H1 (cell line): ENCODE results near the gene SLC2A1. TPM values are rescaled to one million over a fixed set of nuclear protein-coding genes. Genes with fewer than 3 reads are reported as not detected.

ENCODE experiments used
- CTCF ChIA-PET: fragments of 300-600 bp; sonication (Branson Sonifier 250); formaldehyde crosslinking; loops from one replicate; lab custom pipeline; 2021; ENCODE audit not compliant: partially characterized antibody; lab: Charles Lee
- POLR2A ChIA-PET: fragments of 300-600 bp; sonication (Branson Sonifier 250); formaldehyde crosslinking; loops from one replicate; lab custom pipeline; 2021; ENCODE audit warnings: inconsistent platforms; ENCODE audit not compliant: partially characterized antibody; lab: Charles Lee
- DNase-seq, 2 experiments: peaks; one replicate each; pipeline versions ENCODE4 v3.0.0 to v3.0.0-alpha.2; 2010 to 2022; ENCODE audit warnings: low spot score in 2 of 2, low read depth in 1 of 2, mixed read lengths in 1 of 2
- FAIRE-seq: peaks from 2 replicates; lab custom pipeline; 2011; peaks lifted over from hg19 to GRCh38; lab: Jason Lieb, UNC
- H2AFZ ChIP-seq: 2 replicates; pipeline ENCODE4 v1.8.1; 2012; ENCODE audit warnings: low read length, inconsistent platforms
- H2AK5ac ChIP-seq: 2 replicates; pipeline ENCODE4 v1.6.1; 2013; ENCODE audit warnings: low read depth, low read length
- H2BK120ac ChIP-seq: replicated peaks from 2 replicates; pipeline ENCODE3; 2013; ENCODE audit warnings: low read depth, low read length, inconsistent platforms
- H2BK12ac ChIP-seq: 2 replicates; pipeline ENCODE4 v1.6.1; 2013; ENCODE audit warnings: low read depth, low read length
- H2BK15ac ChIP-seq: 2 replicates; pipeline ENCODE4 v1.6.1; 2013; ENCODE audit warnings: low read length
- H2BK20ac ChIP-seq: 2 replicates; pipeline ENCODE4 v1.6.1; 2013; ENCODE audit warnings: low read length
- H2BK5ac ChIP-seq: 2 replicates; pipeline ENCODE4 v1.6.1; 2013; ENCODE audit warnings: low read depth, low read length
- H3K14ac ChIP-seq: 2 replicates; pipeline ENCODE4 v1.6.1; 2013; ENCODE audit warnings: inconsistent platforms; ENCODE audit not compliant: insufficient read length
- H3K18ac ChIP-seq: 2 replicates; pipeline ENCODE4 v1.6.1; 2013; ENCODE audit warnings: low read length; ENCODE audit errors: extremely low read depth
- H3K23ac ChIP-seq: 2 replicates; pipeline ENCODE4 v1.6.1; 2013; ENCODE audit warnings: inconsistent platforms; ENCODE audit not compliant: insufficient read length
- H3K23me2 ChIP-seq: 2 replicates; pipeline ENCODE4 v1.6.1; 2013; ENCODE audit warnings: low read depth, low read length
- H3K27ac ChIP-seq: 2 replicates; pipeline ENCODE4 v1.6.1; 2011; ENCODE audit warnings: low read depth, low read length, inconsistent platforms
- H3K27me3 ChIP-seq, 4 experiments: replicated peaks in 1 of 4; 1 replicate in 1 of 4; 2 replicates in 3 of 4; pipeline versions ENCODE4 v1.6.1 to v1.8.1; 2011 to 2013; ENCODE audit warnings: low read length in 3 of 4, mild to moderate bottlenecking in 3 of 4, inconsistent platforms in 2 of 4, mixed read lengths in 2 of 4, moderate library complexity in 1 of 4; ENCODE audit not compliant: control insufficient read depth in 3 of 4, insufficient read depth in 3 of 4; ENCODE audit errors: extremely low read depth in 1 of 4
- H3K36me3 ChIP-seq, 4 experiments: 2 replicates each; pipeline versions ENCODE4 v1.6.1 to v1.8.1; 2011 to 2013; ENCODE audit warnings: mild to moderate bottlenecking in 4 of 4, low read length in 3 of 4, moderate library complexity in 2 of 4, control low read depth in 1 of 4, inconsistent platforms in 1 of 4; ENCODE audit not compliant: insufficient read depth in 4 of 4, control insufficient read depth in 2 of 4
- H3K4ac ChIP-seq: replicated peaks from 2 replicates; pipeline ENCODE3; 2013; ENCODE audit warnings: low read length, low read depth, mixed read lengths, inconsistent platforms; ENCODE audit not compliant: insufficient read length
- H3K4me1 ChIP-seq, 4 experiments: replicated peaks in 1 of 4; 1 replicate in 1 of 4; 2 replicates in 3 of 4; pipeline versions ENCODE4 v1.6.1 to v1.8.1; 2011 to 2013; ENCODE audit warnings: low read length in 3 of 4, inconsistent platforms in 2 of 4, mixed read lengths in 1 of 4; ENCODE audit not compliant: insufficient read depth in 4 of 4, control insufficient read depth in 3 of 4
- H3K4me2 ChIP-seq, 2 experiments: 2 replicates each; pipeline versions ENCODE4 v1.6.1 to v1.8.1; 2011 to 2013; ENCODE audit warnings: low read depth in 2 of 2, low read length in 2 of 2, control low read depth in 1 of 2, inconsistent platforms in 1 of 2, mild to moderate bottlenecking in 1 of 2; ENCODE audit not compliant: insufficient read depth in 1 of 2
- H3K4me3 ChIP-seq, 4 experiments: fragments of 200-600, 300-600 bp in 1 of 4; sonication (generic), shearing (Covaris generic), sonication (Bioruptor Twin) in 1 of 4; 2 replicates each; pipeline versions ENCODE4 v1.5.1 to v1.8.1; 2011 to 2016; ENCODE audit warnings: low read length in 4 of 4, low read depth in 3 of 4, control low read depth in 2 of 4, inconsistent platforms in 2 of 4, mild to moderate bottlenecking in 2 of 4, mixed read lengths in 1 of 4, moderate library complexity in 1 of 4; ENCODE audit not compliant: insufficient read depth in 2 of 4; ENCODE audit errors: extremely low read depth in 1 of 4
- H3K56ac ChIP-seq: replicated peaks from 2 replicates; pipeline ENCODE3; 2013; ENCODE audit warnings: low read depth, mild to moderate bottlenecking, mixed read lengths, low read length, inconsistent platforms; ENCODE audit not compliant: insufficient read length
- H3K79me1 ChIP-seq: 2 replicates; pipeline ENCODE4 v1.6.1; 2013; ENCODE audit warnings: low read depth, low read length, control low read depth
- H3K79me2 ChIP-seq, 2 experiments: 2 replicates each; pipeline versions ENCODE4 v1.6.1 to v1.8.1; 2012 to 2013; ENCODE audit warnings: low read length in 2 of 2, mild to moderate bottlenecking in 2 of 2, inconsistent platforms in 1 of 2; ENCODE audit not compliant: insufficient read depth in 2 of 2, control insufficient read depth in 1 of 2
- H3K9ac ChIP-seq, 4 experiments: replicated peaks in 1 of 4; 1 replicate in 1 of 4; 2 replicates in 3 of 4; pipeline versions ENCODE4 v1.6.1 to v1.8.1; 2011 to 2013; ENCODE audit warnings: low read depth in 3 of 4, low read length in 3 of 4, control low read depth in 2 of 4, mild to moderate bottlenecking in 2 of 4, moderate library complexity in 2 of 4, inconsistent platforms in 1 of 4; ENCODE audit errors: extremely low read depth in 1 of 4
- H3K9me3 ChIP-seq, 2 experiments: 2 replicates each; pipeline versions ENCODE4 v1.6.1 to v1.8.1; 2012 to 2013; ENCODE audit warnings: mild to moderate bottlenecking in 2 of 2, moderate library complexity in 2 of 2, control low read depth in 1 of 2, inconsistent platforms in 1 of 2, low read depth in 1 of 2, low read length in 1 of 2, mixed read lengths in 1 of 2; ENCODE audit not compliant: insufficient read depth in 2 of 2
- H4K20me1 ChIP-seq, 2 experiments: replicated peaks in 1 of 2; 2 replicates each; pipeline versions ENCODE3 to v1.8.1; 2011 to 2013; ENCODE audit warnings: inconsistent platforms in 2 of 2, low read length in 2 of 2, mild to moderate bottlenecking in 1 of 2; ENCODE audit not compliant: insufficient read depth in 2 of 2, control insufficient read depth in 1 of 2
- H4K5ac ChIP-seq: 2 replicates; pipeline ENCODE4 v1.6.1; 2013; ENCODE audit warnings: low read length, low read depth, mixed read lengths, inconsistent platforms; ENCODE audit not compliant: insufficient read length
- H4K8ac ChIP-seq: 2 replicates; pipeline ENCODE4 v1.8.0; 2013; ENCODE audit warnings: mild to moderate bottlenecking, moderate library complexity, low read length, inconsistent platforms; ENCODE audit not compliant: insufficient read depth; ENCODE audit errors: extremely low read depth
- H4K91ac ChIP-seq: replicated peaks from 2 replicates; pipeline ENCODE3; 2013; ENCODE audit warnings: low read length, mixed read lengths, inconsistent platforms; ENCODE audit not compliant: insufficient read length
- GTF2F1 ChIP-seq: IDR thresholded peaks from 2 replicates; pipeline ENCODE4 v1.6.1; 2012; ENCODE audit warnings: low read depth, low read length, improper control_type of control experiment, borderline replicate concordance
- JUN ChIP-seq: IDR thresholded peaks from 2 replicates; pipeline ENCODE4 v1.6.1; 2011; ENCODE audit warnings: low read depth, mild to moderate bottlenecking, improper control_type of control experiment, low read length
- MAFK ChIP-seq: IDR thresholded peaks from 2 replicates; pipeline ENCODE4 v1.6.1; 2012; ENCODE audit warnings: low read depth, mild to moderate bottlenecking, improper control_type of control experiment, low read length
- NRF1 ChIP-seq: IDR thresholded peaks from 2 replicates; pipeline ENCODE4 v1.6.1; 2011; ENCODE audit warnings: mild to moderate bottlenecking, low read depth, low read length, improper control_type of control experiment
- SIN3A ChIP-seq, 2 experiments: IDR thresholded peaks in 1 of 2; conservative IDR thresholded peaks in 1 of 2; 2 replicates each; pipeline ENCODE4 v1.6.1; 2011 to 2012; ENCODE audit warnings: low read length in 2 of 2, improper control_type of control experiment in 1 of 2, low read depth in 1 of 2, mild to moderate bottlenecking in 1 of 2
- TAF7 ChIP-seq: optimal IDR thresholded peaks from 2 replicates; pipeline ENCODE3; 2011; ENCODE audit warnings: low read depth, mild to moderate bottlenecking, inconsistent platforms, low read length, moderate library complexity, borderline replicate concordance
- TBP ChIP-seq: IDR thresholded peaks from 2 replicates; pipeline ENCODE4 v1.6.1; 2011; ENCODE audit warnings: low read depth, low read length, improper control_type of control experiment
- TEAD4 ChIP-seq: IDR thresholded peaks from 2 replicates; pipeline ENCODE4 v1.6.1; 2012; ENCODE audit warnings: low read depth, low read length, inconsistent platforms, mixed read lengths
- WGBS, 2 experiments: shearing (Covaris generic) in 1 of 2; methylation state at CpG; one replicate each; pipeline versions ENCODE4 v1.1.6 to v1.1.7; 2013 to 2015; ENCODE audit warnings: low lambda C conversion rate in 2 of 2, mixed read lengths in 2 of 2, inconsistent platforms in 1 of 2, low coverage in 1 of 2, missing lambda C conversion rate in 1 of 2; ENCODE audit not compliant: insufficient replicate concordance in 2 of 2, insufficient coverage in 1 of 2, insufficient read length in 1 of 2; ENCODE audit errors: extremely low coverage in 1 of 2, missing lambda C conversion rate in 1 of 2; 5-methylcytosine and 5-hydroxymethylcytosine counted together
- polyA plus RNA-seq, 7 experiments: library from polyadenylated mRNA; depleted of rRNA in 3 of 7; stranded (reverse) in 5 of 7; unstranded in 2 of 7; fragments of >200 nt in 5 of 7; fragments of 200-250 nt in 2 of 7; gene quantifications; 1 replicate in 5 of 7; 2 replicates in 1 of 7; 4 replicates in 1 of 7; pipeline versions ENCODE4 v1.2.1 to v1.2.3, GENCODE V29; 2011 to 2013; ENCODE audit warnings: missing spikeins in 2 of 7, mixed read lengths in 2 of 7
- total RNA-seq: library from RNA; stranded (reverse); fragmentation: NEBNext Ultra II Directional; extraction: Animal tissue kit (Norgen Biotek cat#: 25700); gene quantifications from 2 replicates; pipeline ENCODE4 v1.2.1, GENCODE V29; 2021
- TF ChIP-seq, protein P1 (sequence below): IDR thresholded peaks from 2 replicates; pipeline ENCODE4 v1.6.1; 2012; ENCODE audit warnings: low read length, inconsistent platforms

SLC2A1 gene
- total and polyA plus RNA-seq, 2 of the 8 experiments (the other 6 are each of a cell fraction or from before 2014, with no cell fraction given) = 230 to 308 TPM

DNA sequence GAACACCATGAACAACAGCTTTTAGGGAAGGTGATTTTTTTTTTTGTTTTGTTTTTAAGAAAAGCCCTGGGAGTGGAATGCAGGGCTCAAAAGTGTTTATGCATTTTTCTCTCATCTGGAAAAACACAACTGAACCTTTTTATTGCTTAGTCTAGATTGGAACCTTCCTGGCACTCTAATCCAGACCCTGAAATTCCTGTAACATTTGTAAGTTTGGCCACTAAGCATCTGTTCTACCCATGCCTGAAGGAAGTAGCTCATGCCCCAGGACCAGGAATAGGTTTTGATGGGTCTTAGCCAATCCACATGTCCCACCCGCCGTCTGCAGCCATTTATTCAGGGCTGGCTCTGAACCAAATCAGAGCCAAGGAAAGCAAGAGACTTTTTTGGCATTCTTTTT, 39.7 kb upstream of the SLC2A1 start:
- H3K9ac ChIP-seq = no peak overlapping the region
- no peak overlapping the region for H3K4me2 ChIP-seq
- no peak overlapping the region for H3K14ac ChIP-seq
- no peak overlapping the region for H4K91ac ChIP-seq
- H3K18ac ChIP-seq = no peak overlapping the region
- H2BK12ac ChIP-seq = no peak overlapping the region
- no peak for FAIRE-seq
- H2BK15ac ChIP-seq = no peak overlapping the region
- no peak overlapping the region for H2AFZ ChIP-seq
- no peaks in the 10 kb centered on the region for H3K79me2 ChIP-seq
- 98% methylated on average over 2 of the region's 2 CpGs; no CpG with 5 or more reads in 1 of the 2 experiments for WGBS, 2 experiments
- no peak overlapping the region for H4K5ac ChIP-seq
- no peaks in the 10 kb centered on the region for H3K27me3 ChIP-seq
- H3K9me3 ChIP-seq = no peaks in the 10 kb centered on the region
- no peaks in the 10 kb centered on the region; the same call in 1 of the 2 replicates for H3K23me2 ChIP-seq
- H4K20me1 ChIP-seq = no peaks in the 10 kb centered on the region
- no peak overlapping the region for H3K4ac ChIP-seq
- no peak overlapping the region for H4K8ac ChIP-seq
- ChIA-PET CTCF (interaction anchor here (0.6 kb wide), 1 partner anchor 122 kb away, joined by 3 read pairs; no protein-coding TSS in a partner anchor), POLR2A (interaction anchor here (1.3 to 1.8 kb wide), 2 partner anchors 10 to 48 kb away, joined by 3 to 6 read pairs; no protein-coding TSS in a partner anchor)
- no peak overlapping the region for H3K23ac ChIP-seq
- no peak overlapping the region for H3K56ac ChIP-seq
- no peak overlapping the region for H2BK20ac ChIP-seq
- peaks cover 0 to 4% (median 0%) of the 10 kb centered on the region in 4 experiments; a peak in 3 of 7 replicates for H3K4me1 ChIP-seq
- H3K79me1 ChIP-seq = no peaks in the 10 kb centered on the region
- no peak for TF ChIP-seq MAFK
- TF ChIP-seq JUN = no peak
- TF ChIP-seq, protein P1, sequence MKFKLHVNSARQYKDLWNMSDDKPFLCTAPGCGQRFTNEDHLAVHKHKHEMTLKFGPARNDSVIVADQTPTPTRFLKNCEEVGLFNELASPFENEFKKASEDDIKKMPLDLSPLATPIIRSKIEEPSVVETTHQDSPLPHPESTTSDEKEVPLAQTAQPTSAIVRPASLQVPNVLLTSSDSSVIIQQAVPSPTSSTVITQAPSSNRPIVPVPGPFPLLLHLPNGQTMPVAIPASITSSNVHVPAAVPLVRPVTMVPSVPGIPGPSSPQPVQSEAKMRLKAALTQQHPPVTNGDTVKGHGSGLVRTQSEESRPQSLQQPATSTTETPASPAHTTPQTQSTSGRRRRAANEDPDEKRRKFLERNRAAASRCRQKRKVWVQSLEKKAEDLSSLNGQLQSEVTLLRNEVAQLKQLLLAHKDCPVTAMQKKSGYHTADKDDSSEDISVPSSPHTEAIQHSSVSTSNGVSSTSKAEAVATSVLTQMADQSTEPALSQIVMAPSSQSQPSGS = no peak
- TF ChIP-seq TAF7 = no peak
- no peak for TF ChIP-seq NRF1
- TF ChIP-seq GTF2F1 = no peak
- TF ChIP-seq SIN3A (conservative IDR thresholded peaks at IDR 0.05 in 1 of 2, IDR thresholded peaks at IDR 0.05 in 1 of 2; ENCODE audit: low read depth in 1 of 2, low read length in 2 of 2) = no peak
- no peak for TF ChIP-seq TBP
- TF ChIP-seq TEAD4 = no peak
- no peak overlapping the region for H3K27ac ChIP-seq
- H2BK5ac ChIP-seq = no peak overlapping the region
- DNase-seq = no peak
- no peak overlapping the region for H2AK5ac ChIP-seq
- no peaks in the 10 kb centered on the region for H3K36me3 ChIP-seq
- no peak overlapping the region for H3K4me3 ChIP-seq
- no peak overlapping the region for H2BK120ac ChIP-seq
